HG03025 (cell line): ENCODE data around the gene PLOD2.

ENCODE experiments used
- ATAC-seq: cut with Tn5 transposase; IDR thresholded peaks from one replicate; pipeline ENCODE4 v1.9.1; 2021; ENCODE audit warnings: mild to moderate bottlenecking, moderate library complexity; ENCODE audit not compliant: unreplicated experiment, low FRiP score

The PLOD2 gene

GRCh38 chr3:146102885-146103284 is 58.1 kb downstream of the PLOD2 start:
- ATAC-seq = no peak

GRCh38 chr3:146101538-146101937 is 59.4 kb downstream of the PLOD2 start:
- no peak for ATAC-seq

GRCh38 chr3:146100825-146101444 is 60.0 kb downstream of the PLOD2 start:
- ATAC-seq = no peak

GRCh38 chr3:146100180-146100579 is 60.8 kb downstream of the PLOD2 start:
- ATAC-seq = no peak

GRCh38 chr3:146099316-146099715 is 61.7 kb downstream of the PLOD2 start:
- ATAC-seq = no peak

GRCh38 chr3:146093896-146094295 is 67.1 kb downstream of the PLOD2 start:
- no peak for ATAC-seq

GRCh38 chr3:146092230-146092629 is 68.8 kb downstream of the PLOD2 start:
- ATAC-seq = no peak

GRCh38 chr3:146091397-146091796 is 69.6 kb downstream of the PLOD2 start:
- no peak for ATAC-seq

- ATAC-seq = no peak
Observed at GRCh38 chr3:146090521-146090920, 70.5 kb downstream of the PLOD2 start.

- ATAC-seq = no peak
Observed at GRCh38 chr3:146088840-146089239, 72.1 kb downstream of the PLOD2 start.

- no peak for ATAC-seq
Observed at GRCh38 chr3:146087116-146087515, 73.9 kb downstream of the PLOD2 start.

GRCh38 chr3:146086211-146086610 is 74.8 kb downstream of the PLOD2 start:
- ATAC-seq = no peak

- ATAC-seq = no peak
Observed at GRCh38 chr3:146085678-146086077, 75.3 kb downstream of the PLOD2 start.

GRCh38 chr3:146080578-146080977 is 80.4 kb downstream of the PLOD2 start:
- ATAC-seq = no peak

GRCh38 chr3:146078031-146078430 is 83.0 kb downstream of the PLOD2 start:
- no peak for ATAC-seq

- no peak for ATAC-seq
Observed at GRCh38 chr3:146077181-146077580, 83.8 kb downstream of the PLOD2 start.

- ATAC-seq = no peak
Observed at GRCh38 chr3:146072824-146073223, 88.2 kb downstream of the PLOD2 start.

GRCh38 chr3:146072061-146072460 is 88.9 kb downstream of the PLOD2 start:
- no peak for ATAC-seq

GRCh38 chr3:146071632-146072031 is 89.4 kb downstream of the PLOD2 start:
- ATAC-seq = no peak

GRCh38 chr3:146067048-146067447 is 93.9 kb downstream of the PLOD2 start:
- ATAC-seq = no peak

- ATAC-seq = no peak
Observed at GRCh38 chr3:146065573-146066006, 95.4 kb downstream of the PLOD2 start.

- ATAC-seq = no peak
Observed at GRCh38 chr3:146058241-146058640, 102.7 kb downstream of the PLOD2 start.

GRCh38 chr3:146052791-146053310 is 108.1 kb downstream of the PLOD2 start:
- ATAC-seq = no peak
